HuH-7 (cell line): Measurements from ENCODE around the gene NAA50.

ENCODE experiments used
- DNase-seq: peaks from one replicate; pipeline ENCODE4 v3.0.0; 2011; ENCODE audit warnings: low spot score

NAA50 gene

GRCh38 chr3:113745756-113746547, at the start of gene NAA50:
NAA50 (minus strand) TSS chr3:113746249; CDS start chr3:113745949, 300 bp downstream.
- peak; percentile 89 for DNase-seq

- no peak for DNase-seq
Measured at GRCh38 chr3:113795693-113796092, 49.6 kb upstream of the NAA50 start.

- no peak for DNase-seq
Measured at GRCh38 chr3:113794526-113794925, 48.5 kb upstream of the NAA50 start.

GRCh38 chr3:113791381-113791780, 45.3 kb upstream of the NAA50 start:
- no peak for DNase-seq

DNA sequence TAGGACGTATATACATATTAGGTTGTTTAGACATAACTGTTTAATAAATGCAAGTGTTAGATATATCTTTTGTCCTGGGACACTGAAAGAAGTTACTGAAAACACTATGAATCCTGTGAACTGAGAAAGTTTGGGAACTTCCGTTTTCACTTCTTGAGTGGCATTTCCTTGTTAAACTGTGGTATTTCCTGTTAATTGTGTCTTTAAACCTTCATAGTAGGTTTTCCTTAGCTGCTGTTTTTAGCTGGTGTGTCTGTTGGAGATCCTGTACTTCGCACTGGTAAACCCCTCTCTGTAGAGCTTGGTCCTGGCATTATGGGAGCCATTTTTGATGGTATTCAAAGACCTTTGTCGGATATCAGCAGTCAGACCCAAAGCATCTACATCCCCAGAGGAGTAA, 37.9 kb upstream of the NAA50 start:
- DNase-seq = no peak

DNA sequence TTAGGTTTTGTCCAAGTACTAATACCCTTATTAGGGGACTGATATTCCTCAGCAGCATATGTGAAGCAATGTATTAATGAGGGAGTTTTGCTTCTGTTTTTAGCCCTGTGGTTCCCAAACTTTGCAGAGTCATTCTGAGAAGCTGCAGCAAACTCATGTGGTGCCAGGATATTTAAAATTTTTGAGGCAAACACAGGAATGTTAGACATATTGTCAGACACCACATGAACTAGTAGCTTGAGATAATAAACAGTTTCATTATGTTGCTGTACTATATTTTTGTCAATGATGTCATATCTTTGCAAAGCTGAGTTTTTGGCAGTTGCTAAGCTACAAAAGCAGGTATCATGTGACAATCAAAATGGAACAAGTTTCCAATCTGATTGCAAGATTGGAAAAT, 37.4 kb upstream of the NAA50 start:
- DNase-seq = no peak

GRCh38 chr3:113776564-113776963, 30.5 kb upstream of the NAA50 start:
- no peak for DNase-seq

DNA sequence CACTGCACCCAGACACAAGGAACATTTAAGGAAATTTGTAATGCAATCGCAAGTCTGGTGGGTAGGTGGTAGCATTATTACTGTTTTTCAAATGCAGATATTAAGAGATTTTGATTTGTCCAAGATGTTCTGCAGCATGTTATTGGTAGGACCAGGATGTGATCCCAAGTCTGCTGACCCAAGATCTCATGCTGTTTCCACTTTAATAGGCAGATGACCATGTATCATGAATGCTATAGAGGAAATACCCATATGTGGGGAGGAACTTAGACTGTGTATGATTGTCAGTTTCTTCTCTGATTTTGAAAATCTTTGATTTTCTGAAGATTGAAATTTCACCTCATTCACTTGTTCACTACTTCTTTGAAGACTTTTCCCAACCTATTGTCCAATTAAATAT, 29.5 kb upstream of the NAA50 start:
- no peak for DNase-seq

DNA sequence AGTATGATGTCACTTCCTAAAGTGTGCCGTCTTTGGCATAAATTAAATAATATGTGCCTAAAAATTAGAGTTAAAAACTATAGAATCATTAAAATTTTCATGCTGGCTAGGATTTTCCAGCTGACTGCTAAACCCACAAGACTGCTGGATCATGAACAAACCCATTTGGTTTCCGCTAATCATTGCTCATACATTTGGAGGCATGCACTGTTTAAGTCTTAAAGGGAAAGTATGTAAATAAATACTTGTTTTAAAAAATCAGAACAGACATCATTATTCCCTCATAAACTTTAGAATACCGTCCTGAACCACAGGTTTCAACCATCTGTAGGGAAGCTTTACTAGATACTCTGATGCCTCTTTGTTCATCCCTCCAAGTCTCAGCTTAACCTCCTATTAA, 27.3 kb upstream of the NAA50 start:
- no peak for DNase-seq

DNA sequence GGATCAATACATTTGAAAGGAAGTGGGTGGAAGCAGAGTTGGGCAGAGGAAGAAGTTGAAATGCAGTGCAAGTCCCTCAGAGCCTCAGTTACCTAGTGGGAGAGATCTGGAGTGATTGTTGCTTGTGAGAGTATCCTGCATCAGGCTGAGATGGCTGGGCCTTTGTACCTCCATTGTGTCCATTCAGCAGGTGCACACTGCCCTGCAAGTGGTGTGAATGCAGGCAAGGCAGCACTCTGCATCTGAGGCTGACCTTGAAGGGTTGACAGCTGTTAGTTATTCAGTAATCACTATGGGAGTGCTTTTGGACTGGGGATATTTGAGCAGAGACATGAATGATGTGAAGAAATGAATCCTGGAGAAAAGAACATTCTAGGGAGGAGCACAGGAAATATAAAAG, 25.9 kb upstream of the NAA50 start:
- peak; percentile 17 for DNase-seq

- DNase-seq = peak; percentile 35
Measured at GRCh38 chr3:113769551-113769950, 23.5 kb upstream of the NAA50 start.

DNA sequence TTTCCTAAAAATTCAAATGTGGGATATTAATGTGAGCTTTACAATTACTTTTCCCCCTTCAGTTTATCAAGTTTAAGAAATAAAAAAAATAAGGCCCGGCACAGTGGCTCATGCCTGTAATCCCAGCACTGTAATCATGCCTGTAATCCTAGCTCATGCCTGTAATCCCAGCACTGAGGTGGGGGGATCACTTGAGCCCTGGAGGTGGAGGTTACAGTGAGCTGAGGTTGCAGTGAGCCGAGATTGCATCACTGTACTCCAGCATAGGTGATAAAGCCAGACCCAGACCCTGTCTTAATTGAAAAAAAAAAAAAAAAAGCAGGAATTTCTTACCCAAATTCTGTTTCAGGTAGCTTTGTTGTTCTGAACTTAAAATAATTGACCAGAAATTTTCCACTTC, 18.6 kb upstream of the NAA50 start:
- DNase-seq = no peak

- no peak for DNase-seq
Measured at GRCh38 chr3:113758389-113759024, 12.5 kb upstream of the NAA50 start.

- no peak for DNase-seq
Measured at GRCh38 chr3:113754494-113755159, 8.6 kb upstream of the NAA50 start.

GRCh38 chr3:113753376-113753985, 7.4 kb upstream of the NAA50 start:
- no peak for DNase-seq

GRCh38 chr3:113751141-113751540, 5.1 kb upstream of the NAA50 start:
- no peak for DNase-seq

DNA sequence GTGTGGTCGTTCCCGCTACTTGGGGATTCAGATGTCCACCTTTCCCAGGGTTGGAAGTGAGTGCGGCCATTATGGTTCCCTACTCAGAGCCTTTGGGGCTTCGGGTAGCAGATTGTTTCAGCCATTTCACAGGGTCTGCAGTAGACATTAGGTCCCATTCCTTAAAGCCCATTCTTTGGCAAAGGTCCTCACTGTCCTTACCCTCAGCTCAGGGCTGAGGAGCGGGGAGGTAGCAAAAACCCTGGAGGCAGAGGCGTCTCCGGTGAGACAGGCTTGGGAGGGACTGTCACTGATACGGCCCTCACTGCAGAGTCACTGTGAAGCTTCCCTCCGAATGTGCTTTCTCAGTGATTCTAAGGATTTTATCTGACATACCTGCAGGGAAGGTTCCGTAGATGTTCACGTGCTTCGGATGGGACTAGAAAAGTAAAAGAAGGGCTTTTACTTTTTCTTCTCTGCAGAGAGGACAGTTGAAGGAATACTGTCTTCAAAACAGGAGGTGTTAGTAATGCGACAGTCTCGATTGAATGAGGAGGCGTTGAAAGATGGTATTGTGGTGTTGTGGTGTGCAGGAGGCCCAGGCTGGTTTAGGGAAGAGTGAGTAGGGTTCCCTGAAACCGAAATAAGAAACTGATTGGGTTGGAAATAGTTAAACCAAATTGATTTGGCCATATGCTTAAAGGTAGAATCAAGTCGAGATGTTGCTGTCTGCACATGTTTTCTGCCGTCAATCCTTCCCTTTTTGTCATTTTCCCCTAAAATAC, 1.4 kb upstream of the NAA50 start:
- peak; percentile 13 for DNase-seq

DNA sequence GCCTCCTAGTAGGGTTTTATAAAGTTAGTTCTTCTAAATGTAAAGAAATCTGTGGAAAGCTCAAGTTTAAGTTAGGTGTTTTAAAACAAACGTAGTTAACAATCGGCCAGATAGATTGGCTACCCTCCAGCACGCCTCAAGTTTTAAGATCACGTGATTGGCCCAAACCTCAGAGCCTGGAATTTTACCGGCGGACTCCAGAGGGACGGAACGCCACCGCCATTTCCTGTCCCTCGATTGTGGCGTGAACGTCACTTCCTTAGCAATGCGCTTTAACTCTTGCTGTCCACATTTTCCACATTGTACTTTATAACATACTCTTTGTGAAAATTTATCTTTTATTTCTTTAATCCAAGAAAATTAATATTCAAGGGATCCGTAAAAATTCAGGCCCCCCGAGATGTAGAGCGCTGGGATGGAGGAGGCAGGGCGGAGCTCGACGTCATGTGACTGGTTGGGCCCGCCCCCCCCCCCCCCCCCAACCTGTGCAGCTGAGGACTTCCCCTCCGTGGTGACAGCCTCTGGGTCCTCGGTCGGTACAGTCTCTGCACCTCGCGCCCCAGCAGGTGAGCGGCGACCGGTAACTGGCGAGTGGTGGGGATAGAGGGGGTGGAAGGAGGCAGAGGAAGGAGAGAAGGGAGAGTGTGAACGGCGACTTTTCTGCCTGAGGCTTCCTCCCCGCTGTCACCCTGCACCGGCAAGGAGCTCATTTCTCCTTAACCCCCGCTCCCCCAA, 666 bp upstream of the NAA50 start, which contains the start of gene ATP6V1A:
Gene ATP6V1A, plus strand, starts transcription at position 488 of the 735 bp plus-strand sequence. CDS start 31,719 bp downstream, outside the sequence.
- DNase-seq = peak; percentile 83

DNA sequence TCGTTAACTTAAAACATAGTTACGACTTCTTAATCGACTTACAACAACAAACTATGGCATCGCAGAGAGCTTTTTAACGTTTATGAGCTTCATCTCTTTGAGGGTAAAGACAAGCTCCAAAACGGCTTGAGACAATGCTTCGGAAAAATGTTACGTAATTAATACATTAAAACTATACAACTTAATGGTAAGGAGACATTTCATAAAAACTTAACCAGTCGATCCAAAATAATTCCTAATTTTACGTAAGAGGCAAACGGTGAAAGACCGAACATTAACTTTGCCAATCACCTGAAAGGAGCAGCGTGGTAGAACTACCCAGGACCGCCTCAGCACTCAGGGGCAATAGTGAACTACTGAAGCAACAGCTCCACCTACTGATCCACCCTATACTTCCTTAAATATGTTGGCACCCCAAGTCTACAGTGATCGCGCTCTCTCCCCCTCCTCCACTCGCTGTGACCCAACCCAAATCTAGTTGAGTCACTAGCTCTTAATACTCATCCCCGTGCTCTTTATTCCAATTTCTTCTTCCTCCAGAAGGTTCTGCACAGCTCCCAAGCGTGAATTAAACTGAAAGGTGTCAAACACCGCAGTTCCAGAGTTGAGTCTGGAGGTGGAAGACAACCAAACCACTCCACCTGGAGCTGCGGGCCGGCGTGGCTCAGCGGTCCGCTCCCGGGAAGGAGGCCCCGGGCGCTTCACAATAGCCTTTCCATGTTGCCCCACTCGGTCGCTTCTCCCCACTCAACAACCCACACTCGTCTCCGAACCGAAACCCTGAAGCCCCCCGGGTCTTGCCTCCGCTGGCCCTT, 901 bp downstream of the NAA50 start:
- DNase-seq = peak; percentile 79

GRCh38 chr3:113743006-113743630, 2.9 kb downstream of the NAA50 start:
- DNase-seq = no peak
